Measurements from ENCODE around the gene HIBCH. TPM values are rescaled to one million over a fixed set of nuclear protein-coding genes. Genes with fewer than 3 reads are reported as not detected.
A peak's percentile ranks its signal among the peaks of the same experiment; 100 is the strongest.

HIBCH gene
- total and polyA plus RNA-seq, 2 experiments from 2014 or later, result 10.4 to 29.0 TPM

DNA sequence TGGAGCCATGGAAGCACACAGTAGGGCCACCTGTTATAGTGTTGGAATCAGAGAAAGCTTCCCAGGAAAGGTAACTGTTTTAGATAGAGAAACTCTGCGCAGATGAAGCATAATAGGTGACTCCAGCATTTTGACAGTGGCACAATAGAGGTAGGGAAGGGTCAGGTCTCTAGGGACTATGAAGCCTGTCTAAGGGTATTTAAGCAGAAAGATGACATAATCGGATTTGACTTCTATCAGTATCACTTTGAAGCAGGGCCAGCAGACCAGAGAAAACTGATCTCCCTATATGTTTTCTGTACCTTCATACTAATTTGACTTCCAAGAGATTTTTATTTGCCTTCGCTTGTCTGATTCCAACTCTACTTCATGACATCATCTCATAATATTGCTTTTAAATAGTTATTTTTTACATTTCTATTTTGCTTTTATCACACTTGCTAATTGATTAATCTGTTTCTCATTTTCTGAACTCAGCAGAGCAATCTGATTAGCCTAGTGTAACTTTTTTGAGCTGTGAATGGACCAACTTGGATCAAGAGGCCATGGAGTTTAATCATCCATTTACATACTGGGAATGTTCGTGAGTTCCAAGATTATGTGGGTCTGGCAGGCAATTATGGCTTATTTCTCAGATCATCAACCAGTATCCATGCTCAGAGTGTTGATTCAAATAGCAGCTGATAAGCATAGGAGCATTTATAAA, 8.4 kb upstream of the HIBCH start:
- Histone ChIP-seq H3K4me3 (no peak overlapping the region), H3K27me3 (replicated peaks; ENCODE audit: insufficient read depth) (no peaks in the 10 kb centered on the region), H3K9ac (no peak overlapping the region), H3K79me2 (ENCODE audit: insufficient read depth) (no peaks in the 10 kb centered on the region), H3K36me3 (ENCODE audit: low read depth) (no peaks in the 10 kb centered on the region), H3K9me2 (ENCODE audit: insufficient read depth) (no peaks in the 10 kb centered on the region), H4K20me1 (ENCODE audit: insufficient read depth) (no peaks in the 10 kb centered on the region), H3K4me2 (ENCODE audit: unreplicated experiment) (no peak overlapping the region), H3K9me3 (ENCODE audit: low read depth) (no peaks in the 10 kb centered on the region), H2AFZ (no peak overlapping the region), H3K27ac (no peak overlapping the region), H3K4me1 (ENCODE audit: insufficient read depth) (no peaks in the 10 kb centered on the region), H3F3A (ENCODE audit: insufficient read depth) (no peaks in the 10 kb centered on the region)
- WGBS, 2 experiments (ENCODE audit: low coverage in 1 of 2, low lambda C conversion rate in 2 of 2, missing lambda C conversion rate in 2 of 2), result 65 to 71% methylated on average over 4 of the region's 4 CpGs
- TF ChIP-seq EZH2phosphoT487 (IDR thresholded peaks at IDR 0.05; ENCODE audit: insufficient read depth, low read depth) (no peak), EZH2 (IDR thresholded peaks at IDR 0.05; ENCODE audit: insufficient read depth, poor library complexity, severe bottlenecking) (no peak)
- in situ Hi-C loops (cut with MboI), result no loop called here
- DNase-seq, result no peak

DNA sequence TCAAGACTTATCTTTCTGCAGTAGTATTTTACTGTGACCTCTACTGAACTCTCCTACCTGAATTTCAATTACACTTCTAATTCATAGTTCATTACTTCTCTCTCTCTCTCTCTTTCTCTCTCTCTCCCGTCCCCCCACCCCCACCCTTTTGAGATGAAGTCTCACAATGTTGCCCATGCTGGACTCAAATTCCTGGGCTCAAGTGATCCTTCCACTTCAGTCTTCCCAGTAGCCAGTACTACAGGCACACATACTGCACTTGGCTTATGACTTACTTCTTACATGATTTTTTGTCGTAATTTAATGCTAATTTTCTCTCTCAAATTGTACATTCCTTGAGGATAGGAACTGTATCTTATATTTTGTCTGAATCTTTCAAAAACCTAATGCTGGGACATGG, 6.0 kb upstream of the HIBCH start:
- in situ Hi-C loops (cut with MboI), result no loop called here
- H3K27ac ChIP-seq, result no peak overlapping the region
- H3K27me3 ChIP-seq (replicated peaks; ENCODE audit: insufficient read depth), result no peaks in the 10 kb centered on the region
- no peaks in the 10 kb centered on the region for H3K79me2 ChIP-seq (ENCODE audit: insufficient read depth)
- no peak overlapping the region for H2AFZ ChIP-seq
- peaks cover 4% of the 10 kb centered on the region for H3F3A ChIP-seq (ENCODE audit: insufficient read depth)
- no peaks in the 10 kb centered on the region for H3K36me3 ChIP-seq (ENCODE audit: low read depth)
- TF ChIP-seq EZH2phosphoT487 (IDR thresholded peaks at IDR 0.05; ENCODE audit: insufficient read depth, low read depth), result no peak
- TF ChIP-seq EZH2 (IDR thresholded peaks at IDR 0.05; ENCODE audit: insufficient read depth, poor library complexity, severe bottlenecking), result no peak
- no peak overlapping the region for H3K9ac ChIP-seq
- H3K4me3 ChIP-seq, result no peak overlapping the region
- no peaks in the 10 kb centered on the region for H4K20me1 ChIP-seq (ENCODE audit: insufficient read depth)
- no peaks in the 10 kb centered on the region for H3K9me2 ChIP-seq (ENCODE audit: insufficient read depth)
- H3K4me2 ChIP-seq (ENCODE audit: unreplicated experiment), result no peak overlapping the region
- DNase-seq, result no peak
- H3K9me3 ChIP-seq (ENCODE audit: low read depth), result no peaks in the 10 kb centered on the region
- peaks cover 1% of the 10 kb centered on the region; the same call in 1 of the 2 replicates for H3K4me1 ChIP-seq (ENCODE audit: insufficient read depth)
- WGBS, 2 experiments (ENCODE audit: low coverage in 1 of 2, low lambda C conversion rate in 2 of 2, missing lambda C conversion rate in 2 of 2), result 17 to 38% methylated on average over 2 of the region's 2 CpGs

GRCh38 chr2:190323406-190323805, 3.8 kb upstream of the HIBCH start:
- H3K27ac ChIP-seq, result no peak overlapping the region
- no peaks in the 10 kb centered on the region for H4K20me1 ChIP-seq (ENCODE audit: insufficient read depth)
- H3K36me3 ChIP-seq (ENCODE audit: low read depth), result no peaks in the 10 kb centered on the region
- H3K4me1 ChIP-seq (ENCODE audit: insufficient read depth), result peaks cover 11% of the 10 kb centered on the region
- H3F3A ChIP-seq (ENCODE audit: insufficient read depth), result peaks cover 11% of the 10 kb centered on the region
- no peak overlapping the region for H3K4me3 ChIP-seq
- no peaks in the 10 kb centered on the region for H3K9me2 ChIP-seq (ENCODE audit: insufficient read depth)
- no peak overlapping the region for H2AFZ ChIP-seq
- no peak overlapping the region for H3K4me2 ChIP-seq (ENCODE audit: unreplicated experiment)
- DNase-seq, result no peak
- H3K27me3 ChIP-seq (replicated peaks; ENCODE audit: insufficient read depth), result no peaks in the 10 kb centered on the region
- in situ Hi-C loops (cut with MboI), result no loop called here
- H3K79me2 ChIP-seq (ENCODE audit: insufficient read depth), result peaks cover 8% of the 10 kb centered on the region
- H3K9me3 ChIP-seq (ENCODE audit: low read depth), result no peaks in the 10 kb centered on the region
- TF ChIP-seq EZH2phosphoT487 (IDR thresholded peaks at IDR 0.05; ENCODE audit: insufficient read depth, low read depth) (no peak), EZH2 (IDR thresholded peaks at IDR 0.05; ENCODE audit: insufficient read depth, poor library complexity, severe bottlenecking) (no peak)
- H3K9ac ChIP-seq, result no peak overlapping the region

DNA sequence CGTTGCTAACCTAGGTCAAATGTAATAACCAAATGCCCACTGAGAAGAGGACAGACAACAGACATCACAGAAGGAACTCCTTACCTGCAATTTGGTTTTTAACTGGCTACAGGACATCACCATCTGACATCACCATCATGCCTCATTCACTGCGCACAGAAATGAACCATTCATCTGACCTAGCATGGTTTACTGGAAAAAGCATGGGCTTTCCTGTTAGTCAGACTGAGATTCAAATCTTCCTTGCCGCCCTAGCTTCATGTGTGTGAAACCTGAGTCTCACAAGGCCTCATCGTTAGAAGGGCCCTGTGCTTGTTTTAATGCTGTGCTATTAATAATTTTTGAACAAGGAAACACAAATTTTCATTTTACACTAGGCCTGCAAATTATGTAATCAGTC, 1.1 kb upstream of the HIBCH start:
- Histone ChIP-seq H3F3A (ENCODE audit: insufficient read depth) (peaks cover 11% of the 10 kb centered on the region), H3K27me3 (replicated peaks; ENCODE audit: insufficient read depth) (no peaks in the 10 kb centered on the region), H3K4me3 (no peak overlapping the region), H3K4me1 (ENCODE audit: insufficient read depth) (peaks cover 21% of the 10 kb centered on the region), H3K9me2 (ENCODE audit: insufficient read depth) (no peaks in the 10 kb centered on the region), H3K79me2 (ENCODE audit: insufficient read depth) (peaks cover 31% of the 10 kb centered on the region), H3K27ac (no peak overlapping the region), H3K36me3 (ENCODE audit: low read depth) (no peaks in the 10 kb centered on the region), H4K20me1 (ENCODE audit: insufficient read depth) (no peaks in the 10 kb centered on the region), H3K4me2 (ENCODE audit: unreplicated experiment) (peak overlapping the region; percentile 87), H3K9ac (0 out of 2 replicates have a peak overlapping the region, but pooled peaks have one; percentile 83), H3K9me3 (ENCODE audit: low read depth) (no peaks in the 10 kb centered on the region), H2AFZ (peak overlapping the region; percentile 93)
- DNase-seq, result no peak
- in situ Hi-C loops (cut with MboI), result no loop called here
- 98 to 99% methylated on average over 4 of the region's 4 CpGs for WGBS, 2 experiments (ENCODE audit: low coverage in 1 of 2, low lambda C conversion rate in 2 of 2, missing lambda C conversion rate in 2 of 2)
- TF ChIP-seq EZH2phosphoT487 (IDR thresholded peaks at IDR 0.05; ENCODE audit: insufficient read depth, low read depth), result no peak
- TF ChIP-seq EZH2 (IDR thresholded peaks at IDR 0.05; ENCODE audit: insufficient read depth, poor library complexity, severe bottlenecking), result no peak
